ENCODE measurements around the gene NECTIN3. TPM values are rescaled to one million over a fixed set of nuclear protein-coding genes. Genes with fewer than 3 reads are reported as not detected.

NECTIN3 gene
- total RNA-seq, 2 donors from 2014 or later: 25.3 to 63.8 TPM

- H3K4me3 ChIP-seq: no peak overlapping the region
- H3K36me3 ChIP-seq: no peaks in the 10 kb centered on the region
- H3K27me3 ChIP-seq (replicated peaks; ENCODE audit: insufficient read depth): no peaks in the 10 kb centered on the region
- no peak for DNase-seq (ENCODE audit: low spot score)
- TF ChIP-seq POLR2A (IDR thresholded peaks at IDR 0.05): no peak
- TF ChIP-seq CTCF (IDR thresholded peaks at IDR 0.05): no peak
- TF ChIP-seq POLR2AphosphoS5 (IDR thresholded peaks at IDR 0.05): no peak
- no peaks in the 10 kb centered on the region for H3K4me1 ChIP-seq (replicated peaks)
- no peaks in the 10 kb centered on the region for H3K9me3 ChIP-seq
- H3K27ac ChIP-seq: no peak overlapping the region
- intact Hi-C loops (cut with DNase I): no loop called here
Measured at GRCh38 chr3:111128884-111129283, 57.3 kb downstream of the NECTIN3 start.

- H3K27ac ChIP-seq: no peak overlapping the region
- TF ChIP-seq POLR2AphosphoS5 (IDR thresholded peaks at IDR 0.05): no peak
- no peak for TF ChIP-seq POLR2A (IDR thresholded peaks at IDR 0.05)
- no peak for TF ChIP-seq CTCF (IDR thresholded peaks at IDR 0.05)
- intact Hi-C loops (cut with DNase I): no loop called here
- no peaks in the 10 kb centered on the region for H3K36me3 ChIP-seq
- no peaks in the 10 kb centered on the region for H3K27me3 ChIP-seq (replicated peaks; ENCODE audit: insufficient read depth)
- H3K4me1 ChIP-seq (replicated peaks): no peaks in the 10 kb centered on the region
- H3K9me3 ChIP-seq: no peaks in the 10 kb centered on the region
- no peak overlapping the region for H3K4me3 ChIP-seq
- no peak for DNase-seq (ENCODE audit: low spot score)
- WGBS: 94% methylated on average over 1 of the region's 1 CpG
Measured at GRCh38 chr3:111130827-111131226, 59.2 kb downstream of the NECTIN3 start.

GRCh38 chr3:111134302-111134701 is 62.7 kb downstream of the NECTIN3 start:
- no peak overlapping the region for H3K27ac ChIP-seq
- intact Hi-C loops (cut with DNase I): no loop called here
- no peaks in the 10 kb centered on the region for H3K27me3 ChIP-seq (replicated peaks; ENCODE audit: insufficient read depth)
- DNase-seq (ENCODE audit: low spot score): no peak
- H3K9me3 ChIP-seq: no peaks in the 10 kb centered on the region
- H3K4me3 ChIP-seq: no peak overlapping the region
- TF ChIP-seq CTCF (IDR thresholded peaks at IDR 0.05) (no peak), POLR2A (IDR thresholded peaks at IDR 0.05) (no peak), POLR2AphosphoS5 (IDR thresholded peaks at IDR 0.05) (no peak)
- no peaks in the 10 kb centered on the region for H3K36me3 ChIP-seq
- H3K4me1 ChIP-seq (replicated peaks): no peaks in the 10 kb centered on the region

GRCh38 chr3:111151438-111151837 is 79.8 kb downstream of the NECTIN3 start:
- Histone ChIP-seq H3K4me3 (no peak overlapping the region), H3K4me1 (replicated peaks) (no peaks in the 10 kb centered on the region), H3K27me3 (replicated peaks; ENCODE audit: insufficient read depth) (no peaks in the 10 kb centered on the region), H3K36me3 (no peaks in the 10 kb centered on the region), H3K9me3 (no peaks in the 10 kb centered on the region), H3K27ac (no peak overlapping the region)
- DNase-seq (ENCODE audit: low spot score): no peak
- intact Hi-C loops (cut with DNase I): no loop called here
- no peak for TF ChIP-seq CTCF (IDR thresholded peaks at IDR 0.05)
- TF ChIP-seq POLR2A (IDR thresholded peaks at IDR 0.05): no peak
- no peak for TF ChIP-seq POLR2AphosphoS5 (IDR thresholded peaks at IDR 0.05)

GRCh38 chr3:111152496-111152895 is 80.9 kb downstream of the NECTIN3 start:
- no peaks in the 10 kb centered on the region for H3K27me3 ChIP-seq (replicated peaks; ENCODE audit: insufficient read depth)
- intact Hi-C loops (cut with DNase I): no loop called here
- 24% methylated on average over 1 of the region's 1 CpG for whole genome bisulfite sequencing
- no peaks in the 10 kb centered on the region for H3K9me3 ChIP-seq
- H3K27ac ChIP-seq: no peak overlapping the region
- no peak for DNase-seq (ENCODE audit: low spot score)
- H3K4me3 ChIP-seq: no peak overlapping the region
- no peak for TF ChIP-seq POLR2AphosphoS5 (IDR thresholded peaks at IDR 0.05)
- no peak for TF ChIP-seq POLR2A (IDR thresholded peaks at IDR 0.05)
- TF ChIP-seq CTCF (IDR thresholded peaks at IDR 0.05): no peak
- no peaks in the 10 kb centered on the region for H3K4me1 ChIP-seq (replicated peaks)
- H3K36me3 ChIP-seq: no peaks in the 10 kb centered on the region

Measured in prostate gland (tissue), 2 donors.